Stimulated activated CD8-positive, alpha-beta memory T cell treated with anti-CD3 and anti-CD28 coated beads, Interleukin-15, amount 100 ng/mL, for 1 hour (primary cell): ENCODE measurements around the gene LRFN2.

ENCODE experiments used
- DNase-seq: peaks from one replicate; pipeline ENCODE4 v3.0.0-alpha.2; 2020; ENCODE audit warnings: low read depth

LRFN2 gene

DNA sequence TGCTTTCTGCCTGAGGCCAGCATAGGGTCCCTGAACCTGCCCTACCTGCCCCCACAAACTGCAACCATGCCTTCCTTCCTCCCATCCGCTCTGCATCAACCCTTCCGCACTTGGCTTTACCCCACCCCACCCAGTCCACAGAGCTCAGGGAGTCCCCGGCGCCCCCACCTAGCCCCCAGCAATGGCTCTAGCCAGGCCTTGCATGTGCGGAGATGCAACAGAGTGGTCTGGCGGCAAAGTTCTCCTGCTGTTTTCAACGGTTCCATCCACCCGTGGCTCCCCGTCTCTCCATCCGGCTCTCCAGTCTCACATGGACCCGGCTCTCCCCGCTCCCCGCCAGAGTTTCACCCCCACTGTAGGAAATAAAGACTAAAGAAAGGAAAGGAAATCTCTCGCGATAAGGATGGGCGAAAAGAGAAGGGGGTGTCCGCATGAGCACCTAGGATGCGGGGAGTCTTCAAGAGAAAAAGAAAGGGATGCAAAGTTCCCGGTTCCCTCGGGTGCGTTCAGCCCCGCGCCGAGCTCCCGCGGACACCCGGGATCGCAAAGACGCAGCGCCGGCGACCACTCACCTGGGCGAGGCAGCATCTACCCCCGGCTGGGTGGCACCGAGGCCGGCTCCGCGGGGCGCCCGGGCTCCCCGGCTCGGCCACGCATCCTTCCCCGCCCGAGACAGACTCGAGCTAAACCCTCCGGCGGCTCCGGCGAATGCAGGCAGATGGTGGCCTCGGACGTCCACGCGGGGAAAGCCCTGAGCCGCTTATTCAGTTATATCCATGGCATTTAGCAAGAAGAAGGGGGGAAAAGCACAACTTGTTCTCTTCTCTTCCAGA is 579 bp downstream of the LRFN2 start:
- no peak for DNase-seq

DNA sequence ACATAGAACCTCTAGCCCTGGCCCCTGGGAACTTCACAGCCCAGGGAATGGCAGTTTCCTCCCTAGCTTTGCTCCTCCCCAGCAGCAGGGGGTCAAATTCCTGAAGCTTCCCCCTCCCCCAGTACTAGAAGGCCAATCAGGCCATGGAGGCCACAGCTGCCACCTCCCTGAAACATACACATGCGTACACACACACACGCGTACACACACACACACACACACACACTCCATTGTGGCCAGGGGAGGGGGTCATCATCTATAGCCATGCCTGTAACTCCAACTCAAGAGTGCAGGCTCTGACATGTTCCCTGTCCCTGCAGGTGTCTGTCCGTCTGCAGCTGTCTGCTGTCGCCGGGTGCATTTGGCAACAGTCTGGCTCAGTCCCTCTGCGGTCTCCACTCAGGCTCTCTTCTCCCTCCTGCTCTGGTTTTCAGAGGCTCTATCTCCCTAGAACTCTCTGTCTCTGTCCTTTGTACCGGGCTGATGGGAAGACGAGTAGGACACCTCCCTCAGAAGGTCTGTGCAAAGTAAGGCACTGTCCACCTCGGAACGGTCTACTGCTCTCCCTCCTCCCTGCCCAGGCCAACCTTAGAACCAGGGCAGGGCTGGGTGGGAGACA is 1.4 kb downstream of the LRFN2 start:
- DNase-seq = no peak

DNA sequence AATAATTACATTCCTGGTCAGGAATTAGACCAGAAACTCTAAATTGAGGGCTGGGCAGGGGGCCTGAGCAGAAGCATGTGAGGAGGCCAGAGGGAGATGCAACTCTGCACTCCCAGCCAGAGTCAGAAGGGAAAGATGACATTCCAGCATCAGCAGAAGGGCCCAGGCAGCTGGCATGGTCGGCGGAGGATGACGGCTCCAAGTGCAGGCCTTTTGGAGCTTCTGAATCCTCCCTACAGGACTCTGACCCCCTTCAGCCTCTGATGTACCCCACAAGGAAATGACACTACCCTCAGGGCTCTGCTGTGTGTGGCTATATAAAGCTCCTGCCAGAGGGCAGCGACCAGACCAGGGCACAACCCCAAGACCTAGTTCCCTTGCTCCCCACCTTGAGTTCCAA is 1.9 kb downstream of the LRFN2 start:
- DNase-seq = no peak

DNA sequence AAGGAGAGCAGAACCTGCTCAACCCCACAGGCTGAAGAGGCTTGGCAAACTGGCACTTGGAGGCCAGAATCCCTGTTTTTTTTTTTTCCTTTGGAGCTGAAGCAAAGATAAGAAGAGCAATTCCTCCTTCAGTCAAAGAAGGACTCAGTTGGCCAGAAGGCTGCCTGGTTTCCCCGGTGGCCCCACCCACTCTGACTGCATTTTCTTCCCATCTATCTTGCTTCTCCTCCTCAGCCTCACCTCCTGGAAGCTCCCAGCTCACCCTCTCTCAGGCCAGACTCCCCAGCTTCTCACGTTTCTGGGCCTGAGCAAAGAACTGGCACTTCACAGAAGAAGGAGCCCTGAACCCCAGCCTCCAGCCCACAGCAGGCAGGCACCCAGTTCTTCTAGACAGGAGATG is 2.4 kb downstream of the LRFN2 start:
- DNase-seq = no peak

DNA sequence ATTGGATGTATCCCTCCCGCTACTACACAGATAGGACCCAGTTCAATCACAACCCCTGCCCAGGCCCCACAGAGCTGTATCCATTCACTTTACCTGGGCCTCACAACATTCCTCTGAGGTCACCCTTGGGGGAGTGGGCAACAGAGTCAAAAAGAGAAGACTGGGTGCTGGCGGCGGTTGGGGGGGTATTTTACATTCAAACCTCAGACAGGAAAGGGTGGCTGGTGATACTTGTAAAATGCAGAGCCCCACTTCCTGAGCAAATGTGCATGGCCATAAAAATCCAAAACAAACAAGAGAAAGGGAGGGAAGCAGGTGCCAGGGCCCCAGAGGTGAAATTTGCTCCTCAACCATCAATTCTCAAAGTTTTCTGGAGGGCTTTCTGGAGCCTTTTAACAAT is 3.5 kb downstream of the LRFN2 start:
- no peak for DNase-seq

DNA sequence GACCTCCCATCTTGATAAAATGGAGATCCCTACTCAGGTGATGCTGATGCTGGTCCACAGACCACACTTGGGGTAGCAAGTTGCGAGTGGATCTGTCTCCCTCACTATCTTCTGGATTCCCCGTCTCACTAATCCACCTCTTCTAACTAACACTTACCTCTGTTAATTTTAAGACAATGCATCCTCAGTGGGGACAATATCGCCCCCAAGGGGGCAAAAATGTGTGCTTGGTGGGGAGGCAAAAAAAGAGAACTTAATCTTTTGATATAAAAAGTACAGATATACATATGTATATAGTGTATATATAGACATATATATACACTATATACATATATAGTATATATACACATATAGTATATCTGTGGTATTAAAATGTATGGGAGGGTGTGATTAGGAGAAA is 4.3 kb downstream of the LRFN2 start:
- DNase-seq = no peak

DNA sequence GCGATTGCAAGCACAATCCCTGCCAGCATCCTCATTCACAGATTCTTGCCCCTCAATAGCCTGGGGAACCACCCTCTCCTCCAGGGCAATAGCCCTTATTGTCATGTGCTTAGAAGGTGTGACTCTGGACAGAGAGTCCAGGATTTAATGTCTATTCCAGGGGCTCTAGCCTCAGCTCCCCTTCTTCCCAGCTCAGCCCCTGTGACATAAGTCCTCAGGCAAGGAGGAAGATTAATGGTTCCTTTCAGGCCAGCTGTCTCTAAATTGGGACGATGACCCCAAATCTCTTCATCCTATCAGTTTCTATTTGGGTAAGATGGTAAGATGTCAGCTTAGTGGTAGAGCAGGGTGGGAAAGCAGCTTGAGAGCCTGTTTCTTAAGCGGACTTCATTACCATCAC is 8.1 kb downstream of the LRFN2 start:
- DNase-seq = no peak

DNA sequence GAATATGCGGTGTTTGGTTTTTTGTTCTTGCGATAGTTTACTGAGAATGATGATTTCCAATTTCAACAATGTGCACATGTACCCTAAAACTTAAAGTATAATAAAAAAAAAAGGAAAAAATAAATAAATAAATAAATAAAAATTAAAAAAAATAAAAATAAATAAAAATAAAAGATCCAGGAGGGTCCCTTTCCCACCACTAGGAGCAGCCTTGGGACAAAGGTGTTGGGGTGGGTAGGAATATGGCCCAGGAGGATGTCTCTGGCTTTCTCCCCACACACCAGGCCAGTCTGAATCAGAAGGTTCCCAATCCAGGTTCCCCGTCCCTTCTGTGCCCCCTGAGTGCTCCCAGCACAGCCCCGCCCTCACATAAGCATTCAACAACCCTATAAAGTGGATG is 9.5 kb downstream of the LRFN2 start:
- DNase-seq = no peak

DNA sequence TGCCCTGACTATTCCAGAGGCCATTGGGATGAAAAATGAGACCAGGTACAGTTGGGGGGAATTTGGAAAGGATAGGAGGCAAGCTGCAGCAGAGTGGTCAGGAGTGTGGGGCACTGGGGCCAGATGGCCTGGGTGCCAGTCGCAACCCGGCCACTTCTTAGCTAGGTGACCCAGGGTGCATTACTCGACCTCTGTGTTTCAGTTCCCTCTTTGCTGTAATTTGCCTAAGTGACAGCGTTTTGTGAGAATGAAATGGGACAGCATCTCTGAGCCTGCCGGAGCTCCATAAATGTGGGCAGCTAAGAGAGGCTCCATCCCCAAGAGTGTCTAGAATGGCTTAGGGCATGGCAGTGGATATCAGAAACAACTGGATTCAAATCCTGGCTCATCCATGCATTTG is 13.9 kb downstream of the LRFN2 start:
- no peak for DNase-seq

DNA sequence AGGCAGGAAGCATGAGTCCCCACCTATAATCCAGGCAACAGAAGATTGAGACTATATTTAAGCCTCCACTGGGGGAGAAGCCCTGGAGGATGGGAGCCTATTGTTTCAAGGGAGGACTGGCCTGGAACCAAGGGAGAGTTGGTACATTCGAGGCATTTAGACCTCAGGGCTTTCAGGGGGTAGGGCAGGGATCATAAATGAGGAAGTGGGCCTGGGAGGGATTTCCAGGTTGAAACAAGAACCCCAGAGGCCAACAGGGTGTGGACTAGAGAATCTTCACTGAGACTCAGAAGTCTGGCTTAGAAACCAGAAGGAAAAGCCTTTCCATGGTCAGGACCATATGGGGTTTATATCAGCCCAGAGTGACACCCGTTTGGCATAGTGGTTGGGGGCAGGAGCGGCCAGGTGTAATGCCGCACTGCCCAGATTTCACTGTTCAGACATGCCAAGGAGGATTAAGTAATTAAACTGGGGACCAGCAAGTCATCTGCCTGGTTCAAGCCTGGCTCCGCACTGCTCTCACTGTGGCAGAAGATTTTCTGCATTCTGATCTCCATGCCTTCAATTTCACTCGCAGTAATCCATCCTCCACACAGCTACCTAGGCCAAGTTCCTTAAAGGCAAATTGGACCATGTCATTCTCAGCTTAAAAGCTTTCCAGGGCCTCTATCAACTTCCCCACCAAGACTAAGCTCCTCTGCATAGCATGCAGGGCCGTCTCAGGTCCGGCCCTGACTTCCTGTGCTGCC is 17.8 kb downstream of the LRFN2 start:
- no peak for DNase-seq

DNA sequence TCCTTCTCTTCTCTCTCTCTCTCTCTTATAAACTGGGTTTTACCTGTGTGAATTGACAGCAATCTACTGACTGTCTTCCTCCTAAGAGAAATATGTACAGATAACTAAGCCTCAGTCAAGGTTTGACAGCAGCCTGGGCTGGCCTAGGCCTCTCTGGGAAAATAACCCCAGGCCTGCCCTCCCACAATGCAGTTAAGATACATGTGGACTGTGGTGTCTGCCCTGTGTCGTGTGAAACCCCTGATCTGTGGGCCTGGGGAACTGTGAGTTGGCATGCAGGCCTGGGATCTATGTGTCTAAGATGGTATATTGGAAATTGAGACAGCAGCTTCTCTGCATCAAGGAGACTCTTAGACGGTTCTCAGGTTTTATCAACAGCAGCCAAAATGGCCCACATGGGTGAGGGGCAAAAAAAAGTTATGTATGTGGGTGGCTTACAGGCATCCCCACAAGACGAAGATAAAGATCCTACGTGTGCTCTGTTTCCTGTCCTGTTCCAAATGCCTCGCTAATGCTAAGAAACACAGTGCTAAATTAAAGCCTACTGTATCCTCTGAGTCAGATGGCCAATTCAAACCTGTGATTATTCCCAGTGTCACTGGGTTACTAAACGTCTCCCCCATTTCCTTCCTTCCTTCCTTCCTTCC is 19.0 kb downstream of the LRFN2 start:
- no peak for DNase-seq

DNA sequence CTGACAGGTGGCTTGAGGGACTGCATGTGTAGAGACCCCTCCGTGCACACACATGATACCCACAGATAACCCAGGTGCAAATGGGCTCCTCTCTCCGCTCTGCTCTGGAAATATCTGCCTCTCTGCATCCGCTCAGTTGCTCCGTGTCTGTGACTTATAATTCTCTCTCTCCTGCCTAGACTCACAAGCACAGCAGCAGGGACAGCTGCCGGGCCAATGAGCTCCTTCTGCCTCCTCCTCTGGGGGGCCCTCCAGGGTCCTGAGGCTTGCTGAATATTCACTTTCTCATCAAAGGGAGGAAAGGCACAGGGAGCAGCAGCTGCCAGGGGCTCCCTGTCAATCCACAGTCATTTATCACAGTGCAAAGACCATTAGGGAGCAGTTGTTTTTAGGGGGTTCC is 24.1 kb downstream of the LRFN2 start:
- DNase-seq = no peak

DNA sequence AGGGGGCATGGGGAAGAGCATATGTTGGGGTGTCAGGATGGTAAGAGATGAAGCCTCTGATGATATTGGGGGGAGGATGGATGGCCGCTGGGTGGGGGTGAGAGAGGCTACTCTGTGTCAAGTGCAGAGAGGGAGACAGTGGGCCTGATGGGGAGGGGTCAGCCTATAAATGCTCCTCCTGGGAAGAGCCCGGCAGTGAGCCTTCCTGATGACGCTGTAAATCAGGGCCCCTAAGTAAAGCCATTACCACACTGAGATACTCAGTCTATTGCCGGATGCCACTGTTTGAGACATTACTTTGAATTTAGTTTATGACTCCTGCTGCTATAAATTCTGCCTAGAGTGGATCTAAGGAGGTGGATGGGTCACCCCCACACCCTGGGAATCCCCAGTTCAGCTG is 28.1 kb downstream of the LRFN2 start:
- DNase-seq = no peak

DNA sequence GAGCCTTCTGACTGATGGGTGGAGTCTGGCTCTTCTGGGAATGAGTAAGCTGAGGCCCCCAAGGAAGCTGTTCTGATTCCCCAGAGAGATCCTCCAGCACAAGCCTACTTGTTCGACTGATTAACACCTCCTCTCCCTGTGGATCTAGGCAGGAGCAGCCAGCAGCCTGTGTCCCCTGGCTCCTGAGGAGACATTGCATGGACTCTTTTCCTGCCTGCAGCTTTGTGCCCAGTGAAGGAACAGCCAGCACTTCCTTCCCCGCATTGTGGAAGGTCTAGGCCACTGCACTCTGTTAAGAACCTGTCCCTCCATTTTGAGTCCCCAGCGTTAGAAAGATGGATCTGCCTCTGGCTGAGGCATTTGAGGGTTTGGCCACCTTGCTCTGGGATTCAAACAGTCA is 29.1 kb downstream of the LRFN2 start:
- no peak for DNase-seq

DNA sequence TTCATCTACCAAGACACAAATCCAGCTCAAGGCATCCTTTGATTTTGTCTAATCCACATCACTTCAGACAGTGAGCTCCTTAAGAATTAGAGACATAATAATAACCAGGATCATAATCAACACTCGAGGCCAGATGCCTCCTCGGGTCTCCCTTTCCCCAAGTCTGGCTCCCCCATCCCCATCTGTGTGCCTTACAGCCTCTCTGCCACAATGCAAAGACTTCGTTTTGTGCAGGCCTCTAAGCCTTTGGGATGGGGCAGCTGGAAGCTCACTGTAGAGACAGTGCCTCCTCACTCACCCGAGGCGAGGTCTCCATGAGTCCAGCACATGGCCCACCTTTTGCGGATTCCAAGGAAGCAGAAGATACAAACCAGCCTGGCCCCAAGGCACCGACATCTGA is 30.3 kb downstream of the LRFN2 start:
- DNase-seq = no peak

DNA sequence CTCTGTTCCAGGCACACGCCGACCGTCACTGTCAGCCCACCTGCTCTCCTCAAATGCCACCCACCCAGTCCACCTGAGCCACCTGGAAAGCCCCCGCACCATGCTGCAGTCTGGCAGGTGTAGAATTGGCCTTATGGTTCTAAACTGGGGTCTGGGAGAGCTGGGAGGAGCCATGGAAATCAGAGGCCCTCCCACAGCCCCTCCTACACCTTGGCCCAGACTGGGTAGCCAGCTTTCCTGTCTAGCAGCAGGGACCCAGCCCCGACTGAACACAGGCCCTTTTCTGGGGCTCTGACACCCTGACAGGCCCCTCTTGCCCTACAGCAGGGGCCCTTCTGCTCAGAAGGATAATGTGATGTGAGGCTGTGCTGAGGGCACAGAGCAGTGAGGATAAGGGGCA is 31.1 kb downstream of the LRFN2 start:
- no peak for DNase-seq

DNA sequence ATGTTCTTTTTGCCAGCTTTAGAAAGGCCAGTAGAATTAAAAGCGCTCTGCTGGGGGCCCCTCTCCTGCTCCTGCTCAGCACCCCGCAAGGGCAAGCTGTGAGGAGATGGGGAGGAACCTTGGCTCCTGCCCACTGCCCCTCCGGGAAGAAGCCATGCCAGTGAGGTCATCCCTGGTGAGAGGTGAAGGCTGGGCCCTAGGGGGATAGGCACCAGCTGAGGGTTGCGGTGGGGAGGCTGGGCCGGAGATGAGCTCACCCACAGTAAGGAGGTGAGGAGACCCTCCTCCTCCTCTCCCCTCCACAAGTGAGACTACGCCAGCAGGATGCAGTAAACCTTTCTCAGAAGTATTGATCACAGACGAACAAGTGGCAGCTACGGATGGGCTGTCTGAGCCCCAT is 32.1 kb downstream of the LRFN2 start:
- no peak for DNase-seq

DNA sequence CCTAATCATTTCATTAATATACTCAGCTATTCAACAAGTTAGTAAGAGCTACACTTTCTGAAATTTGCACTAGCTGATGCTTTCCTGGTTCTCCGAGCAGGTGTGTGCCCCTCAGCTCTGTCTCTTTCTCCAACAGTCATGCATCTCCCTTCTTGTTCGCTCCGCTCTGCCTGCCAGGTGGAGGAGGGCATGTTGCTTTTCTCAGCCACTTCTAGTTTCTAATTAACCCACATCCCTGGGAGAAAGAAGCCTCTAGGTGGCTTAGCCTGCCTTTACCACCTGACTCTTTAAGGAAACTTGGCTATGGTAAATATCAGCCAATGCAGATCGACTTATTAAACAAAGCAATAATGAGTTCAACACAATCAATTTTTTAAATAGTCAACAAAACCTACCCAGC is 34.2 kb downstream of the LRFN2 start:
- no peak for DNase-seq

DNA sequence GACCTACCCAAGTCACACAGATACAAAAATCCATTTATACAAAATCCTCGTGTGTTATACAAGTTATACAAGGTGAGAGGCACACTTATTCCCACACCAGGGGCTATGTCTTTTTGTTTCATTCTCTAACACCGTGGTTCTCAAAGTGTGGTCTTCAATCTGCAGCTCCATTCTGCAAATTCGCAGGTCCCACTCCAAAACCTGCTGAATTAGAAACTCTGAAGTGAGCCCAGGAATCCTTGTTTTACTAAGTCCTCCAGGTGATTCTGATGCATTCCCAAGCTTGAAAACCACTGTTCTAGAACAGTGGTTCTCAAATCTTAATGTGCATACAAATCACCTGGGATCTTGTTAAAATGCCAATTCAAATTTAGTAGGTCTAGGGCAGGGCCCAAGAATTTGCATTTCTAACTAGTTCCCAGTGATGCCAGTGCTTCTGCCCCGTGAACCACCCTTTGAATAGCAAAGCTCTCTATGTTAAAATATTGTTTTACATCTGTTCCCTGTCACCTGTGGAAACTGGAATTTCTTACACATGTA is 35.1 kb downstream of the LRFN2 start:
- no peak for DNase-seq

DNA sequence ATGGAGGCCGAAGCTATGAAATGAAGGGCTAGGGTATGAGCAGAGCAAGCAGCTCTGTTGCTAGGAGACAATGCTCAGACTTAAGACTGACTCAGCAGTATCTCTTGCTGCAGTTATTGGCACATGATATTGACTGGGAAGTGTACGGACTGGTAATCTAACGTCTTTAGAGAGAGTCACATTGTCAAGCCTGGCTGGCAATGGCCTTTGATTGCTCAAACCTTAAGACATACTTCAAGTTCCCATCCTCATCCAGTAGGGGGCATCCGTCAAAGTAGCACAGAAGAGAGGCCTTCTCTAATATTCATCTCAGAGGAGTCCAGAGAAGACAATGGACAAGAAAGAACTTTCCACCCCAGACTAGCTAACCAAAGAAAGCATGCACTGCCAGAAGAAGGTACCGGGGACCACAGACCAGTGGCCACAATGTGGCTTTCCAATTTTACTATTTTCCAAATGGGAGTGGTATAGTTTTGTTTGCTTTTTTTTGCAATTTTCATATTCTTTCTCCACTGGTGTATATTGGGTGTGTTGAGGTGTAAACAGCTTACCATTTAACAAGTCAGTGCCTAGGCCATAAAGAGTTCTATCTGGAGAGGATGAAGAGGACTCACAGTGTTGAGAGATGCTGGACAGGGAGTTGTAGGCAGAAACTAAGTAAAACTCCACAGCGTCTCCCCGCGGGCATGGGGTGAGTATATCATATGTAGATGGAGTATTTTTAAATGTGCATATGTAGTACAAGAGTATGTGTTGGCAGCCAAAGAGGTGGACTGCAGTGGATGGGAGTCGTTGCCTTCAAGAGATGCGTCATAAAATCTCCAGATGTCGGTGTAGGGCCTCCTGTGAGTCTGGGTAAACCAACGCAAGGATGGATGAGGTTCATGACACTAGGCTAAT is 36.7 kb downstream of the LRFN2 start:
- DNase-seq = no peak

DNA sequence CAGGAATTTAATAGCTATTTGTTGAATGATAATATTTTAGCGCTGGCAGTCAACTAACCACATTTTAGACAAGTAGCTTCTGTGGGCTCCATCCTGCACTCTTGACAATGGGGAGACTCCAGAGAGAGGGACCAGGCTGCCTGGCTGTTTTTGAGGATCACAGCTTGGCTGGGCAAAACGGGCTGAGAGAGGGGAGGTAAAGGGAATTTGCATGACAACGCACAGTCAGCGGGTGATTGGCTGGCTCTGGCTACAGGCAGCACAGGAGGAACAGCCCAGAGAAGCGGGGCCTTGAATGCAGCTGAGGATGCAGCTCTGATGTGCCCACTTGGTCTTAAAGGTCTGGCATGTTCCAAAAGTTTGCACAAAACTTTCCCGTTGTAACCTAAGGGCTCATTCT is 41.2 kb downstream of the LRFN2 start:
- no peak for DNase-seq
